ENCODE results near the gene CAMSAP2. TPM values are rescaled to one million over a fixed set of nuclear protein-coding genes. Genes with fewer than 3 reads are reported as not detected.
A peak's percentile ranks its signal among the peaks of the same experiment; 100 is the strongest.

CAMSAP2 gene
- polyA plus RNA-seq, 2 of the 4 experiments (the other 2 are of a cell fraction) = 17.3 to 28.5 TPM

DNA sequence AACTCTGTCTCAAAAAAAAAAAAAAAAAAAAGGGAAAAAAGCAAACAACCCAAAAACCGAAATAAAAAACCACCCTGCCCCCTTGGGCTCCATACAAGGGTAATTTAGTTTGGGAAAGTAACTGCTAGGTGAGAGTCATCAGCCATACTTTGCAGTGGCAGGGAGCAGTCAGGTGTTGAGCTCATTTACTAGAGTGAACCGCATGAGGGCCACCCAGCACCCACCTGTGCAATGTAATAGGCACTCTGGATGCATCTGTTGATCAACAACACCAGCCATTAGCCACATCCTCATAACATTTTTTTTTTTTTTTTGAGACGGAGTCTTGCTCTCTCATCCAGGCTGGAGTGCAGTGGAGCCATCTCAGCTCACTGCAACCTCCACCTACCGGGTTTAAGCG, 165.1 kb downstream of the CAMSAP2 start:
- CTCF ChIA-PET = interaction anchor here (0.6 to 2.4 kb wide), 6 partner anchors 8 to 293 kb away, joined by 3 to 12 read pairs (median 6); partner anchors contain the start of gene INAVA
- POLR2A ChIA-PET = no interaction called here
- Histone ChIP-seq H3K4me1 (peaks cover 99% of the 10 kb centered on the region), H3K4me2 (0 out of 3 replicates have a peak overlapping the region, but pooled peaks have one; percentile 3), H3K4me3 (no peak overlapping the region), H3K9me3 (no peaks in the 10 kb centered on the region), H3K27ac (peak overlapping the region; percentile 77 to 82; a peak in 4 of 6 replicates)
- 88% methylated on average over 5 of the region's 5 CpGs for WGBS (ENCODE audit: missing lambda C conversion rate)
- no peak for FAIRE-seq
- DNase-seq (ENCODE audit: low read depth in 1 of 2, low spot score in 1 of 2) = no peak
- TF ChIP-seq RFX5 (IDR thresholded peaks at IDR 0.05) (no peak), EHMT2 (IDR thresholded peaks at IDR 0.05; ENCODE audit: low read depth) (no peak), CBX8 (IDR thresholded peaks at IDR 0.05) (no peak)
- ATAC-seq = no peak

DNA sequence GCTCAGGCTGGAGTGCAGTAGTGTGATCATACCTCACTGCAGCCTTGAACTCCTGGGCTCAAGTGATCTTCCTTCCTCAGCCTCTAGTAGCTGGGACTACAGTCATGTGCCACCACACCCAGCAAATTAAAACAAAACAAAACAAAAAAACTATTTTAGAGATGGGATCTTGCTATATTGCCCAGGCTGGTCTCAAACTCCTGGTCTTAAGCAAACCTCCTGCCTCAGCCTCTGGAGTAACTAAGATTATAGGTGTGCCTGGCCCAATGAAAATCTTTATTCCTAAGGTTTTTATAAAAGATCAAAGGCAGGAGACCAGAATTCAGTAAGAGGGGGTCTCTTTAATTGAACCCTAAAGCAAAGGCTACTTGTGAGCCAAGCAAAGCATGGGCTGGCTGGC, 166.1 kb downstream of the CAMSAP2 start:
- ATAC-seq = no peak

DNA sequence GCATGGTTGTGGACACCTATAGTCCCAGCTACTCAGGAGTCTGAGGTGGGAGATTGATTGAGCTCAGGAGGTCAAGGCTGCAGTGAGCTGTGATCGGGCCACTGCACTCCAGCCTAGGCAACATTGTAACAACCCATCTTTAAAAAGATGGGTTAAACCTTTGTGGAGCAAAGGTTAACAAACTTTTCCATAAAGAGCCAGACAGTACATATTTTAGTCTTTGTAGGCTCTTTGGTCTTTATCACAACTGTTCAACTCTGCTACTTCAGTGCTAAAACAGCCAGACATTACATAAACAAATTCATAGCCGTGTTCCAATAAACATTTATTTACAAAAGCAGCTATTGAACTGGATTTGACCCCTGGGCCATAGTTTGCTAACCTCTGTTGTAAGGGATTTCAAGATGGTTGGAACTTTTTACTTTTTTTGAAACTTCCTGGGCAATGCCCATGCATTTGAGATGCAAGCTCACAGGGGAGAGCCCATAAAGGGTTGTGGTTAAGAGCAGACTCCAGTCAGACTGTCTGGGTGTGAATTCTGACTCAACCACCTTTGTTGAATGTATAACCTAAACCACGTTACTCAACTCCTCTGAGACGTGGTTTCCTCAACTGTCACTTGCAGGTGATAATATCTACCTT, 166.8 kb downstream of the CAMSAP2 start:
- Histone ChIP-seq H3K27ac (peak overlapping the region; percentile 77 to 82), H3K4me2 (peak overlapping the region; percentile 39), H3K4me3 (no peak overlapping the region), H3K4me1 (peaks cover 98% of the 10 kb centered on the region), H3K9me3 (no peaks in the 10 kb centered on the region)
- ATAC-seq (peak in 1 of 2 experiments; percentile 61; a peak in 3 of 6 replicates), FAIRE-seq (peak; percentile 36), DNase-seq (ENCODE audit: low read depth in 1 of 2, low spot score in 1 of 2) (peak in 1 of 2 experiments; percentile 78)
- CTCF ChIA-PET = interaction anchor here (0.7 to 2.4 kb wide), 6 partner anchors 9 to 137 kb away, joined by 3 to 12 read pairs (median 6); no protein-coding TSS in a partner anchor
- WGBS (ENCODE audit: missing lambda C conversion rate) = 22% methylated on average over 4 of the region's 4 CpGs
- POLR2A ChIA-PET = interaction anchor here (0.9 to 1.8 kb wide), 2 partner anchors 9 to 13 kb away, joined by 3 to 8 read pairs; no protein-coding TSS in a partner anchor
- TF ChIP-seq KDM5A (IDR thresholded peaks at IDR 0.05) (no peak), GATA3 (IDR thresholded peaks at IDR 0.05; ENCODE audit: borderline replicate concordance) (peak; percentile 36; the same call in 1 of the 2 replicates), CBX8 (IDR thresholded peaks at IDR 0.05) (no peak), RARB (CRISPR knock-in tag; IDR thresholded peaks at IDR 0.05) (no peak), MAX (IDR thresholded peaks at IDR 0.05) (no peak; the same call in 1 of the 2 replicates), POLR2A (IDR thresholded peaks at IDR 0.05; ENCODE audit: low read length) (no peak), FOSL2 (IDR thresholded peaks at IDR 0.05) (no peak), FOSL2 (CRISPR knock-in tag; IDR thresholded peaks at IDR 0.05) (peak; percentile 53), RCOR1 (IDR thresholded peaks at IDR 0.05; ENCODE audit: low read depth, low read length) (no peak), REST (IDR thresholded peaks at IDR 0.05) (no peak), JUNB (IDR thresholded peaks at IDR 0.05) (0 out of 2 replicates have a peak, but pooled peaks have one; percentile 22), ZC3H11A (IDR thresholded peaks at IDR 0.05) (no peak)
- TF ChIP-seq, protein P1, sequence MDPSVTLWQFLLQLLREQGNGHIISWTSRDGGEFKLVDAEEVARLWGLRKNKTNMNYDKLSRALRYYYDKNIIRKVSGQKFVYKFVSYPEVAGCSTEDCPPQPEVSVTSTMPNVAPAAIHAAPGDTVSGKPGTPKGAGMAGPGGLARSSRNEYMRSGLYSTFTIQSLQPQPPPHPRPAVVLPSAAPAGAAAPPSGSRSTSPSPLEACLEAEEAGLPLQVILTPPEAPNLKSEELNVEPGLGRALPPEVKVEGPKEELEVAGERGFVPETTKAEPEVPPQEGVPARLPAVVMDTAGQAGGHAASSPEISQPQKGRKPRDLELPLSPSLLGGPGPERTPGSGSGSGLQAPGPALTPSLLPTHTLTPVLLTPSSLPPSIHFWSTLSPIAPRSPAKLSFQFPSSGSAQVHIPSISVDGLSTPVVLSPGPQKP (IDR thresholded peaks at IDR 0.05; ENCODE audit: low read depth, low read length) = no peak
- TF ChIP-seq, protein P2, sequence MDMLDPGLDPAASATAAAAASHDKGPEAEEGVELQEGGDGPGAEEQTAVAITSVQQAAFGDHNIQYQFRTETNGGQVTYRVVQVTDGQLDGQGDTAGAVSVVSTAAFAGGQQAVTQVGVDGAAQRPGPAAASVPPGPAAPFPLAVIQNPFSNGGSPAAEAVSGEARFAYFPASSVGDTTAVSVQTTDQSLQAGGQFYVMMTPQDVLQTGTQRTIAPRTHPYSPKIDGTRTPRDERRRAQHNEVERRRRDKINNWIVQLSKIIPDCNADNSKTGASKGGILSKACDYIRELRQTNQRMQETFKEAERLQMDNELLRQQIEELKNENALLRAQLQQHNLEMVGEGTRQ (IDR thresholded peaks at IDR 0.05) = no peak
- TF ChIP-seq, protein P3, sequence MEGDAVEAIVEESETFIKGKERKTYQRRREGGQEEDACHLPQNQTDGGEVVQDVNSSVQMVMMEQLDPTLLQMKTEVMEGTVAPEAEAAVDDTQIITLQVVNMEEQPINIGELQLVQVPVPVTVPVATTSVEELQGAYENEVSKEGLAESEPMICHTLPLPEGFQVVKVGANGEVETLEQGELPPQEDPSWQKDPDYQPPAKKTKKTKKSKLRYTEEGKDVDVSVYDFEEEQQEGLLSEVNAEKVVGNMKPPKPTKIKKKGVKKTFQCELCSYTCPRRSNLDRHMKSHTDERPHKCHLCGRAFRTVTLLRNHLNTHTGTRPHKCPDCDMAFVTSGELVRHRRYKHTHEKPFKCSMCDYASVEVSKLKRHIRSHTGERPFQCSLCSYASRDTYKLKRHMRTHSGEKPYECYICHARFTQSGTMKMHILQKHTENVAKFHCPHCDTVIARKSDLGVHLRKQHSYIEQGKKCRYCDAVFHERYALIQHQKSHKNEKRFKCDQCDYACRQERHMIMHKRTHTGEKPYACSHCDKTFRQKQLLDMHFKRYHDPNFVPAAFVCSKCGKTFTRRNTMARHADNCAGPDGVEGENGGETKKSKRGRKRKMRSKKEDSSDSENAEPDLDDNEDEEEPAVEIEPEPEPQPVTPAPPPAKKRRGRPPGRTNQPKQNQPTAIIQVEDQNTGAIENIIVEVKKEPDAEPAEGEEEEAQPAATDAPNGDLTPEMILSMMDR (IDR thresholded peaks at IDR 0.05) = no peak

More for the DNA sequence above, 166.1 kb downstream of the CAMSAP2 start:
- Histone ChIP-seq H3K27ac (peak overlapping the region; percentile 77 to 82), H3K4me3 (no peak overlapping the region), H3K9me3 (no peaks in the 10 kb centered on the region), H3K4me2 (peak overlapping the region; percentile 39; the same call in 2 of the 3 replicates), H3K4me1 (peaks cover 99% of the 10 kb centered on the region)
- ChIA-PET CTCF (interaction anchor here (1.2 to 2.4 kb wide), 6 partner anchors 9 to 138 kb away, joined by 3 to 12 read pairs (median 6); no protein-coding TSS in a partner anchor), POLR2A (interaction anchor here (1.8 kb wide), 1 partner anchor 8 kb away, joined by 8 read pairs; no protein-coding TSS in a partner anchor)
- DNase-seq (ENCODE audit: low read depth in 1 of 2, low spot score in 1 of 2) = no peak
- TF ChIP-seq NR3C1 (IDR thresholded peaks at IDR 0.05) (no peak), ESRRA (IDR thresholded peaks at IDR 0.05; ENCODE audit: borderline replicate concordance, low read length) (no peak), HDAC2 (IDR thresholded peaks at IDR 0.05) (no peak), MAX (IDR thresholded peaks at IDR 0.05) (no peak), BCL3 (IDR thresholded peaks at IDR 0.05) (no peak), KDM1A (IDR thresholded peaks at IDR 0.05; ENCODE audit: low read depth) (no peak), EP300 (IDR thresholded peaks at IDR 0.05) (no peak), FOXS1 (CRISPR knock-in tag; IDR thresholded peaks at IDR 0.05) (no peak), HOXB5 (CRISPR knock-in tag; IDR thresholded peaks at IDR 0.05) (no peak), HOXB13 (CRISPR knock-in tag; IDR thresholded peaks at IDR 0.05; ENCODE audit: low read depth) (no peak)
- no peak for FAIRE-seq

Data from A549 (cell line).